Thyroid gland (tissue), 4 donors: ENCODE measurements around the gene TCF7L1. TPM values are rescaled to one million over a fixed set of nuclear protein-coding genes. Genes with fewer than 3 reads are reported as not detected.

Experiments used
- DNase-seq, 2 donors: peaks; one replicate each; pipeline ENCODE4 v3.0.0-alpha.2; 2019
- H3K27ac ChIP-seq, 3 donors: fragments of 200-600 bp; sonication (generic); 1 replicate in 2 of 3; 2 replicates in 1 of 3; pipeline ENCODE4 v1.5.1; 2016 to 2019; ENCODE audit warnings: mild to moderate bottlenecking in 1 of 3, moderate library complexity in 1 of 3
- H3K27me3 ChIP-seq: fragments of 200-600 bp; sonication (generic); one replicate; pipeline ENCODE4 v1.5.1; 2019
- H3K36me3 ChIP-seq, 2 donors: fragments of 200-600 bp; sonication (generic); one replicate each; pipeline ENCODE4 v1.5.1; 2016 to 2019
- H3K4me1 ChIP-seq, 2 donors: fragments of 200-600 bp; sonication (generic); one replicate each; pipeline ENCODE4 v1.5.1; 2017 to 2019
- H3K4me3 ChIP-seq, 3 donors: fragments of 200-600 bp; sonication (generic); replicated peaks in 1 of 3; 1 replicate in 2 of 3; 2 replicates in 1 of 3; pipeline ENCODE4 v1.5.1; 2016; ENCODE audit warnings: mild to moderate bottlenecking in 1 of 3
- H3K9me3 ChIP-seq: fragments of 200-600 bp; sonication (generic); one replicate; pipeline ENCODE4 v1.5.1; 2017
- POLR2A ChIP-seq, 2 donors: fragments of 450-650 bp; IDR thresholded peaks; one replicate each; pipeline ENCODE4 v1.6.1; 2017; ENCODE audit warnings: antibody characterized with exemption in 2 of 2, mild to moderate bottlenecking in 2 of 2, moderate library complexity in 1 of 2
- WGBS, 2 donors: methylation state at CpG; one replicate each; pipeline ENCODE4 v1.1.5; 2017; 5-methylcytosine and 5-hydroxymethylcytosine counted together
- intact Hi-C: fragments of 100-400 bp; cut with DNase I; formaldehyde crosslinking; loops from one replicate; pipeline ENCODE4 v1.15.1; 2023
- total RNA-seq, 4 donors: library from RNA; depleted of rRNA; stranded (reverse); fragments of >200 nt; gene quantifications; one replicate each; pipeline ENCODE4 v1.2.3, GENCODE V29; 2016
- TF ChIP-seq, protein P1 (sequence below), 6 experiments: fragments of 200-600 bp in 3 of 6; fragments of 450-650 bp in 3 of 6; sonication (generic) in 3 of 6; IDR thresholded peaks; one replicate each; pipeline ENCODE4 v1.5.1; 2016 to 2019; ENCODE audit warnings: antibody characterized with exemption in 6 of 6, mild to moderate bottlenecking in 2 of 6, inconsistent platforms in 1 of 6, moderate library complexity in 1 of 6

TCF7L1 gene
- total RNA-seq, 4 donors from 2014 or later: 3.1 to 12.1 (median 8.7) TPM

DNA sequence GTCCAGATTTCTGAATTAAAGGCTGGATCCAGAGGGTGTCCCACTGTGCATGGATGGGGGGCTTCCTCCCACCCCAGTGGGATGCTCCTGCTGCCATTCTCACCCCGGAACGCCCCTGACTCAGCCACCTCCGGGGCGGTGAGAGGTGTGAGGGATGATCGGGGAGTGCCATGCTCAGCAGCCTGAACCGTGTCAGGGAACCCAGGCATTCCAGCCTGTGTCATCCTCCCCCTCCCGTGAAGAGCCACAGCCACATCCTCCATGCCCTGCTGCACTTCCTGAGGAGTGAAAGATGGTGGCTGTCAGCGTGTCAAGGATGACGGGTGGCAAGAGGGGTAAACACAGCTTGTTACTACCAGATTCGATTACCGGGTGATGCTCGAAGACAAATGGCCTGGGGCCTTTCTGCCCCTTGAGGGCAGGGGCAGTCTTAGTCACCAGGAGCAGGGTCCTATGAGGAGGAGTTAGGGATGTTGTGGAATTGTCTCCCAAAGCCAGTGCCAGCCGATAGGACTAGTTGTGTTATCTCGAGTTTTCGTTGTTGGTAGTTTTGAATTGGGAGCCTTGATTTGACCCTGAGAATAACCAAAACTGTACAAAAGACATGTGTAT lies 80.8 kb downstream of the TCF7L1 start:
- no peak for TF ChIP-seq POLR2A (IDR thresholded peaks at IDR 0.05)
- TF ChIP-seq, protein P1, sequence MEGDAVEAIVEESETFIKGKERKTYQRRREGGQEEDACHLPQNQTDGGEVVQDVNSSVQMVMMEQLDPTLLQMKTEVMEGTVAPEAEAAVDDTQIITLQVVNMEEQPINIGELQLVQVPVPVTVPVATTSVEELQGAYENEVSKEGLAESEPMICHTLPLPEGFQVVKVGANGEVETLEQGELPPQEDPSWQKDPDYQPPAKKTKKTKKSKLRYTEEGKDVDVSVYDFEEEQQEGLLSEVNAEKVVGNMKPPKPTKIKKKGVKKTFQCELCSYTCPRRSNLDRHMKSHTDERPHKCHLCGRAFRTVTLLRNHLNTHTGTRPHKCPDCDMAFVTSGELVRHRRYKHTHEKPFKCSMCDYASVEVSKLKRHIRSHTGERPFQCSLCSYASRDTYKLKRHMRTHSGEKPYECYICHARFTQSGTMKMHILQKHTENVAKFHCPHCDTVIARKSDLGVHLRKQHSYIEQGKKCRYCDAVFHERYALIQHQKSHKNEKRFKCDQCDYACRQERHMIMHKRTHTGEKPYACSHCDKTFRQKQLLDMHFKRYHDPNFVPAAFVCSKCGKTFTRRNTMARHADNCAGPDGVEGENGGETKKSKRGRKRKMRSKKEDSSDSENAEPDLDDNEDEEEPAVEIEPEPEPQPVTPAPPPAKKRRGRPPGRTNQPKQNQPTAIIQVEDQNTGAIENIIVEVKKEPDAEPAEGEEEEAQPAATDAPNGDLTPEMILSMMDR (IDR thresholded peaks at IDR 0.05): no peak
- Histone ChIP-seq H3K4me1 (peaks cover 37 to 47% of the 10 kb centered on the region in 2 donors), H3K27ac (peak overlapping the region in 2 of 3 donors; percentile 3 to 46), H3K27me3 (no peaks in the 10 kb centered on the region), H3K36me3 (no peaks in the 10 kb centered on the region), H3K9me3 (no peaks in the 10 kb centered on the region), H3K4me3 (no peak overlapping the region)
- no peak for DNase-seq
- WGBS, 2 donors: 79 to 89% methylated on average over 15 of the region's 15 CpGs
- intact Hi-C loops: no loop called here

DNA sequence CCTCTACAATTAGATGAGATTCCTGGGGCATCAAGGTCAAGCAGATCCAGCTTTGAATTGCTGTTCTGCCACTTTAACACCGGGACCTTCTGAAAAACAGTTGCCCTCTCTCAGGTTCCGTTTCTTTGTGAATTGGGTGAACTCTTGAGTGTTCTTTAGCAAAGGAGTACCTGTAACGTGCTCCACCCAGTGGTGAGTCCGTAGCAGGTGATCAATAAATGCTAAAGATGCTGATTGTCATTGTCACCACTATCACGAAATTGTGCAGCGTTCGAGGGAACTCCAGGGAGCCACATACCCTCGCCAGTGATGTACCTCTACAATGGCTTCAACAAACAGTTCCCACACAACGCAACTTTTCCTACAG lies 81.9 kb downstream of the TCF7L1 start:
- intact Hi-C loops: no loop called here
- no peaks in the 10 kb centered on the region for H3K9me3 ChIP-seq
- peak overlapping the region in 1 of 3 donors; percentile 46 for H3K27ac ChIP-seq
- H3K4me3 ChIP-seq: no peak overlapping the region
- peak; percentile 35 for DNase-seq
- 28 to 53% methylated on average over 9 of the region's 9 CpGs for WGBS, 2 donors
- no peaks in the 10 kb centered on the region for H3K36me3 ChIP-seq
- H3K4me1 ChIP-seq: peaks cover 37 to 47% of the 10 kb centered on the region in 2 donors
- no peaks in the 10 kb centered on the region for H3K27me3 ChIP-seq
- TF ChIP-seq POLR2A (IDR thresholded peaks at IDR 0.05): no peak
- TF ChIP-seq, protein P1 (IDR thresholded peaks at IDR 0.05): peak in 4 of 6 experiments; percentile 6 to 65 (median 48)

DNA sequence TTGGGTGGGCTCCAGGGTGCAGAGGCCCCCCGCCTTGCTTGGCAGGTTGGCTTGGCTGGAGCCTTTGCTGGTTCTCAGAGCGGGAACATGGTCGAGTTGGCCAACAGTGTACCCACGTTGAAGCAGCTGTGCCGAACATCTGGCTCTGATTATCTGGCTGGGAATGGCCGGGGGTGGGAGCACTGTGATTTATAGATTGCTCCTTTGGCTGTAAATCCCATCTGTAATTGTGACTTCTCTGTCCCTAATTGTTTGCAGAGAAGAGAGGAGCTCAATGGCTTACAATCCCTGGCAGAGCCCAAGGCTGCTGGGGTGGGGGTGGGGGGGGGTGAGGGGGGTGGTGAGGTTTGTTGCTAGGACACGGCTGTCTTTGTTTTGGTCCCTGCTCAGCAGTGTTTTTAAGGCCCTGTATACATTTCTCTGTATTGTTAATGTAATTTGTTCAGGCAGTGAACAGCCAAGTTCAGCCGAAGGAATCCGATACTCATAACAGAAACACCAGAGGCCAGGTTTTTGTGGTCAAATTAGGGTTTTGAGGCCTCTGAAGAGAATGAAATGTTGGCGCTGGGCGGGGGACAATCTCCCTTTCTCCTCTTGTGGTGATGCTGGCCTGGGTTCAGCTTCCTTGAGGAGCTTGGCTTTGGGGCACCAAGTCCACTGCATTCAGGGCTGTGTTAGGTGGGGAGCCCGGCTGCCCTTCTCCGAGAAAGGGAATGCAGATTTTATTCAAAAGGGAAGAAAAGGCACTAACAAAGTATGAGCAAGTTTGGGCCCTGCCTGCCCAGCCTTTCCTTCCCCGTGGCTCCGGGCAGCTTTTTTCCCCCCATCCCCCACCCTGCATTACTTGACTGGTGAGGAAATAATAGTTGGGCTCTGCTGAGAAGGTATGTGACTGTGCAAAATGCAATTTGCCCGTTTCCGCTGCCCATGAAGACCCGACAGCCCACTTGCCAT lies 82.5 kb downstream of the TCF7L1 start:
- H3K4me3 ChIP-seq: no peak overlapping the region
- DNase-seq: peak; percentile 33 to 51

DNA sequence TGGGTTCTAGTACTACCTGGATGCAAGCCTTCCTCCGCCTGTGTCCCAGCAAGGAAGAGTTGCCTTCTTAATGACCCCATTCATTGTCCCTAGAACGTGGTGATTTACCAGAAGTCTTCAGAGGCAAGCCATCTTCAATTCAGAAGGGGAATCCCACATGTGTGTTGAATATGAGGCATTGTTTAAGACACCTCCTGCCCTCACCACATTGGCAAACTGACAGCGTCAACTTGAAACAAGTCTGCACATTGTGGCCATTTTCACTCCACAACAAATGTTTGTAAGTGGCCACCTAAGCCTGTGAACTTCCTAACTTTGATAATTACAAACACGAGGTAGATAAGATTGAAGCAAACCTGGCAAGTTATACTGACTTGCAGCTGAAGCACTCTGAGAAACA lies 83.7 kb downstream of the TCF7L1 start:
- H3K27me3 ChIP-seq: no peaks in the 10 kb centered on the region
- intact Hi-C loops: no loop called here
- peaks cover 37 to 47% of the 10 kb centered on the region in 2 donors for H3K4me1 ChIP-seq
- TF ChIP-seq, protein P1 (IDR thresholded peaks at IDR 0.05): no peak
- no peak for TF ChIP-seq POLR2A (IDR thresholded peaks at IDR 0.05)
- H3K9me3 ChIP-seq: no peaks in the 10 kb centered on the region
- no peak overlapping the region for H3K4me3 ChIP-seq
- no peak for DNase-seq
- 74 to 77% methylated on average over 3 to 4 of the region's 4 CpGs for WGBS, 2 donors
- H3K36me3 ChIP-seq: no peaks in the 10 kb centered on the region
- no peak overlapping the region for H3K27ac ChIP-seq

More for the DNA sequence above, 82.5 kb downstream of the TCF7L1 start:
- TF ChIP-seq POLR2A (IDR thresholded peaks at IDR 0.05): no peak
- TF ChIP-seq, protein P1 (IDR thresholded peaks at IDR 0.05): peak in 1 of 6 experiments; percentile 1
- Histone ChIP-seq H3K9me3 (no peaks in the 10 kb centered on the region), H3K4me1 (peaks cover 37 to 47% of the 10 kb centered on the region in 2 donors), H3K27me3 (no peaks in the 10 kb centered on the region), H3K36me3 (no peaks in the 10 kb centered on the region), H3K27ac (peak overlapping the region in 2 of 3 donors; percentile 24 to 46)
- intact Hi-C loops: no loop called here
- 37 to 40% methylated on average over 16 to 18 of the region's 18 CpGs for WGBS, 2 donors
